Neuronal stem cell (in vitro differentiated cells): ENCODE measurements around the gene LAMB4.

Source experiments
- DNase-seq: peaks from one replicate; pipeline ENCODE4 v3.0.0-alpha.2; 2013; ENCODE audit warnings: low spot score
- H2AFZ ChIP-seq: one replicate; pipeline ENCODE4 v1.6.1; 2013; ENCODE audit warnings: mild to moderate bottlenecking, low read length, inconsistent platforms
- H2AK5ac ChIP-seq: 2 replicates; pipeline ENCODE4 v1.6.1; 2013; ENCODE audit warnings: low read depth, mild to moderate bottlenecking, inconsistent platforms, low read length, moderate library complexity, mixed read lengths
- H2BK120ac ChIP-seq: 2 replicates; pipeline ENCODE4 v1.6.1; 2013; ENCODE audit warnings: low read depth, mild to moderate bottlenecking, inconsistent platforms, low read length, moderate library complexity, mixed read lengths
- H2BK12ac ChIP-seq: one replicate; pipeline ENCODE4 v1.6.1; 2013; ENCODE audit warnings: low read length, inconsistent platforms
- H2BK15ac ChIP-seq: 2 replicates; pipeline ENCODE4 v1.6.1; 2013; ENCODE audit warnings: mild to moderate bottlenecking, low read length, inconsistent platforms, mixed read lengths
- H2BK5ac ChIP-seq: one replicate; pipeline ENCODE4 v1.6.1; 2013; ENCODE audit warnings: inconsistent platforms, mild to moderate bottlenecking, low read length, moderate library complexity
- H3K14ac ChIP-seq: one replicate; pipeline ENCODE4 v1.6.1; 2013; ENCODE audit warnings: low read length, inconsistent platforms
- H3K18ac ChIP-seq: 2 replicates; pipeline ENCODE4 v1.6.1; 2013; ENCODE audit warnings: low read length, inconsistent platforms
- H3K23ac ChIP-seq: 2 replicates; pipeline ENCODE4 v1.6.1; 2013; ENCODE audit warnings: low read depth, mild to moderate bottlenecking, mixed read lengths, low read length, inconsistent platforms; ENCODE audit not compliant: poor library complexity
- H3K27ac ChIP-seq: replicated peaks from 3 replicates; pipeline ENCODE4 v1.5.1; 2013; ENCODE audit warnings: low read length, inconsistent platforms
- H3K27me3 ChIP-seq, 3 experiments: 2 replicates each; pipeline ENCODE4 v1.6.1; 2013; ENCODE audit warnings: low read length in 3 of 3, mild to moderate bottlenecking in 2 of 3, inconsistent platforms in 1 of 3, low read depth in 1 of 3, mixed read lengths in 1 of 3, moderate library complexity in 1 of 3; ENCODE audit not compliant: control insufficient read depth in 3 of 3, insufficient read depth in 3 of 3
- H3K36me3 ChIP-seq, 2 donors: replicated peaks in 1 of 2; 2 replicates each; pipeline ENCODE4 v1.6.1; 2013; ENCODE audit warnings: low read length in 2 of 2; ENCODE audit not compliant: control insufficient read depth in 2 of 2, insufficient read depth in 2 of 2
- H3K4ac ChIP-seq: 2 replicates; pipeline ENCODE4 v1.6.1; 2013; ENCODE audit warnings: inconsistent platforms, mild to moderate bottlenecking, low read length, moderate library complexity
- H3K4me1 ChIP-seq, 2 donors: 1 replicate in 1 of 2; 2 replicates in 1 of 2; pipeline ENCODE4 v1.6.1; 2013; ENCODE audit warnings: low read length in 2 of 2, low read depth in 1 of 2; ENCODE audit not compliant: control insufficient read depth in 2 of 2, insufficient read depth in 1 of 2
- H3K4me2 ChIP-seq: one replicate; pipeline ENCODE4 v1.6.1; 2013; ENCODE audit warnings: mild to moderate bottlenecking, low read length, inconsistent platforms; ENCODE audit not compliant: insufficient read depth, poor library complexity, severe bottlenecking
- H3K4me3 ChIP-seq, 2 donors: 2 replicates each; pipeline ENCODE4 v1.5.1; 2013; ENCODE audit warnings: low read length in 2 of 2, mild to moderate bottlenecking in 2 of 2, inconsistent platforms in 1 of 2, moderate library complexity in 1 of 2
- H3K79me1 ChIP-seq: one replicate; pipeline ENCODE4 v1.6.1; 2013; ENCODE audit warnings: low read depth, mild to moderate bottlenecking, inconsistent platforms, low read length, moderate library complexity
- H3K9ac ChIP-seq: one replicate; pipeline ENCODE4 v1.6.1; 2013; ENCODE audit warnings: mild to moderate bottlenecking, low read depth, low read length, inconsistent platforms; ENCODE audit not compliant: poor library complexity
- H3K9me3 ChIP-seq, 2 donors: replicated peaks in 1 of 2; 2 replicates each; pipeline versions ENCODE3 to v1.6.1; 2013; ENCODE audit warnings: low read length in 2 of 2, mild to moderate bottlenecking in 2 of 2, inconsistent platforms in 1 of 2, low read depth in 1 of 2, mixed read lengths in 1 of 2, moderate library complexity in 1 of 2; ENCODE audit not compliant: control insufficient read depth in 2 of 2, insufficient read depth in 1 of 2
- H4K8ac ChIP-seq: one replicate; pipeline ENCODE4 v1.6.1; 2013; ENCODE audit warnings: low read depth, mild to moderate bottlenecking, inconsistent platforms, low read length, moderate library complexity
- H4K91ac ChIP-seq: one replicate; pipeline ENCODE4 v1.6.1; 2013; ENCODE audit warnings: low read length, low read depth, mild to moderate bottlenecking, inconsistent platforms; ENCODE audit not compliant: poor library complexity
- WGBS, 2 donors: extraction: QIAGEN DNeasy Blood & Tissue Kit; methylation state at CpG; one replicate each; pipeline ENCODE4 v1.1.7; 2013; ENCODE audit warnings: missing lambda C conversion rate in 2 of 2, mixed read lengths in 1 of 2; ENCODE audit not compliant: insufficient read length in 2 of 2, insufficient replicate concordance in 1 of 2; ENCODE audit errors: extremely low coverage in 2 of 2; 5-methylcytosine and 5-hydroxymethylcytosine counted together

Gene LAMB4

DNA sequence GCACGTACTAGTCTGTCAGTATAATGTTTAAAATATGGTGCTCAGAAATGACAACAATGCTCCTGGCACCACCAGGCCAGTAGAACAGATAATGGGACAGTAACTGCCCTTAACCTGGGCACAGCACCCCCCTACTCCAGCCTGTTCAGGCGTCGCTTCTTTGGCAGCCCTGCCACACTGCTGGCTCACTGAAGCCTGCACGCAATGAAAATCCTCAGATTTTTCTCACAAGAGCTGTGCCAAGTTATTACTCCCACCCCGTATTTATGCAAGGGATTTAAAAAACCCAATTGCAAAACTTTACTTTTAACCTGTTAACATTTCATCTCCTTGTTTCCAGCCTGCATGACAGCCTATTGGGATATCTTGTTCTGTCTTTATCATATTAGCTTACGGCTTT, 70.6 kb downstream of the LAMB4 start:
- no peaks in the 10 kb centered on the region for H3K27me3 ChIP-seq
- H3K9ac ChIP-seq = no peak overlapping the region
- no peak for DNase-seq
- no peaks in the 10 kb centered on the region for H3K9me3 ChIP-seq
- no peak overlapping the region for H2BK15ac ChIP-seq
- H2BK5ac ChIP-seq = no peak overlapping the region
- no peak overlapping the region for H3K27ac ChIP-seq
- no CpG with 5 or more reads among the region's 6 CpGs for WGBS, 2 donors
- no peak overlapping the region for H3K14ac ChIP-seq
- H2BK12ac ChIP-seq = no peak overlapping the region
- H2BK120ac ChIP-seq = no peak overlapping the region
- no peak overlapping the region for H3K23ac ChIP-seq
- no peak overlapping the region for H2AFZ ChIP-seq
- H3K4me1 ChIP-seq = no peaks in the 10 kb centered on the region
- no peak overlapping the region for H3K4me2 ChIP-seq
- H3K4ac ChIP-seq = no peak overlapping the region
- no peaks in the 10 kb centered on the region for H3K79me1 ChIP-seq
- H4K91ac ChIP-seq = no peak overlapping the region
- no peaks in the 10 kb centered on the region for H3K36me3 ChIP-seq
- no peak overlapping the region for H3K18ac ChIP-seq
- no peak overlapping the region for H3K4me3 ChIP-seq
- H4K8ac ChIP-seq = no peak overlapping the region
- no peak overlapping the region for H2AK5ac ChIP-seq

GRCh38 chr7:108057951-108058481, 72.1 kb downstream of the LAMB4 start:
- H2BK15ac ChIP-seq = no peak overlapping the region
- H3K9me3 ChIP-seq = no peaks in the 10 kb centered on the region
- no peaks in the 10 kb centered on the region for H3K4me1 ChIP-seq
- H4K8ac ChIP-seq = no peak overlapping the region
- H3K4ac ChIP-seq = no peak overlapping the region
- H3K27me3 ChIP-seq = no peaks in the 10 kb centered on the region
- no peak overlapping the region for H3K14ac ChIP-seq
- H2AFZ ChIP-seq = no peak overlapping the region
- H3K23ac ChIP-seq = no peak overlapping the region
- H3K36me3 ChIP-seq = no peaks in the 10 kb centered on the region
- no peak overlapping the region for H3K4me2 ChIP-seq
- DNase-seq = no peak
- no peak overlapping the region for H3K27ac ChIP-seq
- no peak overlapping the region for H2BK5ac ChIP-seq
- no peak overlapping the region for H2BK120ac ChIP-seq
- no peak overlapping the region for H2BK12ac ChIP-seq
- WGBS, 2 donors = no CpG with 5 or more reads among the region's 4 CpGs
- H3K9ac ChIP-seq = no peak overlapping the region
- H3K79me1 ChIP-seq = no peaks in the 10 kb centered on the region
- H2AK5ac ChIP-seq = no peak overlapping the region
- no peak overlapping the region for H3K18ac ChIP-seq
- no peak overlapping the region for H4K91ac ChIP-seq
- no peak overlapping the region for H3K4me3 ChIP-seq

- Histone ChIP-seq H4K8ac (no peak overlapping the region), H2BK15ac (no peak overlapping the region), H2BK12ac (no peak overlapping the region), H3K27ac (no peak overlapping the region), H3K18ac (no peak overlapping the region), H3K9me3 (no peaks in the 10 kb centered on the region), H3K4me3 (no peak overlapping the region), H3K14ac (no peak overlapping the region), H2BK120ac (no peak overlapping the region), H3K36me3 (no peaks in the 10 kb centered on the region), H2BK5ac (no peak overlapping the region), H2AK5ac (no peak overlapping the region), H3K27me3 (no peaks in the 10 kb centered on the region), H2AFZ (peak overlapping the region; percentile 51), H3K9ac (no peak overlapping the region), H3K4me2 (no peak overlapping the region), H4K91ac (no peak overlapping the region), H3K4me1 (no peaks in the 10 kb centered on the region), H3K23ac (no peak overlapping the region), H3K79me1 (no peaks in the 10 kb centered on the region), H3K4ac (no peak overlapping the region)
- no peak for DNase-seq
- no CpG with 5 or more reads among the region's 7 CpGs for WGBS, 2 donors
Measured at GRCh38 chr7:108055611-108056021, 74.5 kb downstream of the LAMB4 start.

DNA sequence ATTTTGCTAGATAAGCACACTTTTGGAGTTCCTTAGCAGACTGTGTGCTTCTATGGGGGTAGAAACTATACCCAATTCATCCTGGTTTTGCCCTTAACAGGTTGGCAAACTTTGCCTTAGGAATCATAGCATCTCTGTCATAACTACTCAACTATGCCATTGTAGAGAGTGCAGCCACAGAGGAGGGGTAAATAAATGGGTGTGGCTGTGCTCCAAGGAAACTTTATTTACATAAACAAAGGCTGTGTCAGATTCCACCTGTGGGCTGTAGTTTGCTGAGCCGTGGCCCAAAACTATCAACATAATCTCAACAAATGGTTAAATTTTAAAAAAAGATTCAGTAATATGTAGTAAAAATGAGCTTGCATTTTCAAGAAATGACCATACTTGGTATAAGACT, 75.6 kb downstream of the LAMB4 start:
- no peak for DNase-seq
- no peak overlapping the region for H3K23ac ChIP-seq
- H3K4ac ChIP-seq = no peak overlapping the region
- no peak overlapping the region for H3K4me2 ChIP-seq
- H2BK120ac ChIP-seq = no peak overlapping the region
- H3K9me3 ChIP-seq = no peaks in the 10 kb centered on the region
- H2BK5ac ChIP-seq = no peak overlapping the region
- no peak overlapping the region for H2AK5ac ChIP-seq
- H3K18ac ChIP-seq = no peak overlapping the region
- no peak overlapping the region for H3K14ac ChIP-seq
- no peaks in the 10 kb centered on the region for H3K27me3 ChIP-seq
- H3K36me3 ChIP-seq = no peaks in the 10 kb centered on the region
- no peak overlapping the region for H4K91ac ChIP-seq
- no peak overlapping the region for H2BK12ac ChIP-seq
- H3K79me1 ChIP-seq = no peaks in the 10 kb centered on the region
- H3K4me3 ChIP-seq = no peak overlapping the region
- no peak overlapping the region for H2AFZ ChIP-seq
- H4K8ac ChIP-seq = no peak overlapping the region
- no peak overlapping the region for H3K27ac ChIP-seq
- H3K4me1 ChIP-seq = no peaks in the 10 kb centered on the region
- H3K9ac ChIP-seq = no peak overlapping the region
- no peak overlapping the region for H2BK15ac ChIP-seq
- WGBS, 2 donors = no CpG with 5 or more reads among the region's 1 CpG
